CD1c-positive myeloid dendritic cell (primary cell): Measurements from ENCODE around the gene SIRT6.
"Not testable (repeated sequence)": the region's sequence is repeated elsewhere in the genome, so short reads cannot be mapped to it uniquely, and the experiment has no call there.

Experiments used
- DNase-seq: peaks from one replicate; pipeline ENCODE4 v3.0.0-alpha.2; 2016; ENCODE audit errors: extremely low spot score

The SIRT6 gene

DNA sequence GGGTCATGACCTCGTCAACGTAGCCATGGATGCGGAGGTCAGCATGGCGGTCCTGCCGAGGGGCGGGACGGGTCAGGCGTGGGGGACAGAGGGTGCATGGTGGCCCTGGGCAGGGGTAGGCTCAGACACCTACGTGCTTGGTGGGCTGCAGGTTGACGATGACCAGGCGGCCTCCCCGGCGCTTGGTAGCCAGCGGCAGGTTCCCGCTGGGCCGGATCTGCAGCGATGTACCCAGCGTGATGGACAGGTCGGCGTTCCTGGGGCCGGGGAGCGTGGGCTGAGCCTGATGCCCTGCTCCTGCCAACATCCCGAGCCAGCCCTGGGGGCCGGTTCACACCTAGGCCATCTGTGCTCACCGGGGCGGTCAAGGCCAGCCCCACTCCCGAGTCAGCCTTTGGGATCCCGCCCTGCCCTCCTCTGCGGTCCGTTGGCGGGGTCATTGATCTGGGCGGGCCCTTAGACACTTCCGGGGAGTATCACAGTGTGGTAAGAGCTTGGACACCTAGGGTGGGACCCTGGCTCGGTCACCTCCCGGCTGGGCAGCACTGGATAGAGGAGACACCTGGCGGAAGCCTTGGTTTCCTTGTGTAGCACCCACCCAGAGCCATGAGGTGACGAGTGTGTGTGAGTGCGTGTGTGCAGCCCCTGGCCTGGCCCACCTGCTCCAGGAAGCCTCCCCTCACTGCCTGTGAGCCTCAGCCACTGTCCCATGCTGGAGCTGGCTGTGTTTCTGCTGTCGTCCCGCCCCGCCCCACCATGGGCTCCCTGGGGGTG, 7.3 kb downstream of the SIRT6 start:
- DNase-seq: no peak

- DNase-seq: no peak
These were observed 8.0 kb downstream of the SIRT6 start for GRCh38 chr19:4174213-4174894.

GRCh38 chr19:4173479-4174212, 8.7 kb downstream of the SIRT6 start:
- DNase-seq: no peak

DNA sequence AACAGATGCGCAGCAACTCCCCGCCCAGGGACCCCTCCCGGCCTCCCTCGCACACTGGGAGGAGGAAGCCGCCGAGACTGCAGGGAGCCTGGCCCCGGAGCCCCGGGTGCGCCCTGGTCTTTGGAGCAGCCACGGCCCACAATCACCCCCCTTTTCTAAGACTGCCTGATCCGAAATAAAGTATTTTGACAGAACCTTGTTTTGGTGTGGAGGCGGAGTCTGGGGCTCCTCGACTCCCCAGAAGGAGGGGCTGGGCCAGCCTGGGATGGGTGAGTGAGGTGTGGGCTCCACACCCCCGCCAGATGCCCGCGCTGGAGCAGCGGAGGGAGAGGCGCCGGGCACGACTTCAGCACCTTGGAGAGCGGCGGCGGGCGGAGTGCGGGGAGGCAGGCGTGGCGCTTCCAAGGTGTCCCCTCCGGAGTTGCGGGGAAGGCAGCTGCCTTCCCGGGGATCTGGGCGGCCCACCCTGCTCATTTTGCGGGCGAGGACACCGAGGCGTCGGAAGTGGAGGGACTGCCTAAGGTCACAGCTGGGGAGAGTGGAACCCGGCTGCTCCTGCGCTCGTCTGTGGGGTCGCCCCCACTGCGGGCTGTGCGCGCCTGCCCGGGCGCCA, 9.4 kb downstream of the SIRT6 start:
- peak; percentile 48 for DNase-seq

- DNase-seq: no peak
These were observed 10.7 kb downstream of the SIRT6 start for GRCh38 chr19:4171676-4172075.

GRCh38 chr19:4164262-4164661, 18.1 kb downstream of the SIRT6 start:
- DNase-seq: no peak

DNA sequence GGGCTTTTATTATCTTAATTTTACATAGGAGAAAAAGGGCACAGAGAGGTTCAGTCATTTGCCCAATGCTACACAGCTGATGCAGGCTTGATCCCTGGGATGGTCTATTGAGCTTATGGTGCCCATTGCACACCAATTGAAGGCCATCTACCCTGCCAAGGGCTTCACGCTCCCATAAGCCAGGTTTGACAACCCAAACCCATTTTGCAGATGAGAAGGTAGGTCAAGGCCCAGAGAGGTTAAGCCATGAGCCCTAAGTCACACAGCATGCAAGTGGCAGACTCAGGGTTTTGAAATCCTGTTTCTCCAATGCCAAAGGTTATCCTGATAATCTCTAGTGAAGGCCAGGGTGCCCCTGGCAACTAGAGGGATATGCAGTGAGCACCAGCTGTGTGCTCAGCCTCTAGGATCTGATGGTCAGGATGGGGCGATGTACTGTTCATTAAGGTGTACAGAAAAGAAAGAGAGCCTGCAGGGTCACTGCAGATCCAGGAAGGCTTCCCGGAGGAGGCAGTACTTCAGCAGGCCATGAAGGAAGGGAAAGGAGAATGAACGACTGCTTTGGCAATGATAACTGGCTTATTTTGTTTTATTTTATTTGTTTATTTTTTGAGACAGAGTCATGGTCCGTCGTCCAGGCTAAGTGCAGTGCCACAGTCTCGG, 20.8 kb downstream of the SIRT6 start:
- no peak for DNase-seq

DNA sequence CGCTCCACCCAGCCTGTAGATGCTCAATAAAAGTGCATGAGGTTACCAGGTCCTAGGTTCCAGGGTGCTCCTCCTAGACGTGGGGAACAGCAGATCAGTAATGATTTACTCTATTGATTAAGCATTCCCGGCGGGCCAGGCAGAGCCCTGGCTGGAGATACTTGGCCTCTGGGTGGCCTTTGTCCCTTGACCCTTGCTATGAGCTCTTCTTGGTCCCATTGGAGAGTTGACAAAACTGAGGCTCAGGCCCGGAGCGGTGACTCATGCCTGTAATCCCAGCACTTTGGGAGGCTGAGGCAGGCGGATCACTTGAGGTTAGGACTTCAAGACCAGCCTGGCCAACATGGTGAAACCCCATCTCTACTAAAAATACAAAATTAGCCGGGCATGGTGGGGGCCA, 24.4 kb downstream of the SIRT6 start:
- not testable (repeated sequence) for DNase-seq

- no peak for DNase-seq
These were observed 25.2 kb downstream of the SIRT6 start for GRCh38 chr19:4157164-4157563.

DNA sequence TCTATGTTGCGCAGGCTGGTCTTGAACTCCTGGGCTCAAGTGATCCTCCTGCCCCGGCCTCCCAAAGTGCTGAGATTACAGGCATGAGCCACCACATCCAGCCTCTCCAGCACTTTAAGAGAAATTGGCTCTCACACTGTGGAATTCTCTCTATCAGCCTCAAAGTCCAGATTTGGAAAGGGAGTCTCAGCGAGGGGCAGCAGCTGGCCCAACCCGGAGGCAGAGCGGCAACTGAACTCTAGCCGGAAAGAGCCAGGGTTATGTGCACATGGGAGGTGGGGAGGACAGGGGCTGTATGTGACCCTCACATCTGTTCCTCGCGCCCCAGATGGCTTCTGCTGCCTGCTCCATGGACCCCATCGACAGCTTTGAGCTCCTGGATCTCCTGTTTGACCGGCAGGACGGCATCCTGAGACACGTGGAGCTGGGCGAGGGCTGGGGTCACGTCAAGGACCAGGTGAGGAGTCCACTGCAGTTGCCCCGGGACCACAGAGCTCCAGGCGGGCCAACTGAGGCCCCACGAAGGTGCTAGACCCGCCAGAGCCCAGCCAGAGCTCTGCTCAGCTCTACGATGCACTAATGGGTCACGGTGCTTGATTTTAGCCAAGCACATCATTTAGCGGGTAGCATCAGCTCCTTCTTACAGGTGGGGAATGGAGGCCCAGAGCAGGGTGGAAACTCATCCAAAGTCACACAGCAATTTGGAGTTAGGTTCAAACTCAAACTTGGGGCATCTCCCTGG, 27.6 kb downstream of the SIRT6 start:
- no peak for DNase-seq

- no peak for DNase-seq
These were observed 29.9 kb downstream of the SIRT6 start for GRCh38 chr19:4152241-4152998.

DNA sequence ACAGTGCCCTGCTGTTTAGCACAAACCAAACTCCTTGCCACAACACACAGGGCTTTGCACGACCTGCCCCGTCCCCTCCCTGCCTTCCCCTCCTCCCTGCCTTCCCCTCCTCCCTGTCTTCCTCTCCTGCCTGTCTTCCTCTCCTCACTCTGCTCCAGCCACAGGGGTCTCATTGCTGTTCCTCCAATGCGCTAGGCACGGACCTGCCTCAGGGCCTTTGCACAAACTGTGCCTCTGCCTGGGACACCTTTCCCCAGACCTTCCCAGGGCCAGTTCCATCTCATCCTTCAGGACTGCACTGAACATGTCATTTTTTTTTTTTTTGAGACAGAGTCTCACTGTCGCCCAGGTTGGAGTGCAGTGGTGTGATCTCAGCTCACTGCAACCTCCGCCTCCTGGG, 30.7 kb downstream of the SIRT6 start:
- no peak for DNase-seq

DNA sequence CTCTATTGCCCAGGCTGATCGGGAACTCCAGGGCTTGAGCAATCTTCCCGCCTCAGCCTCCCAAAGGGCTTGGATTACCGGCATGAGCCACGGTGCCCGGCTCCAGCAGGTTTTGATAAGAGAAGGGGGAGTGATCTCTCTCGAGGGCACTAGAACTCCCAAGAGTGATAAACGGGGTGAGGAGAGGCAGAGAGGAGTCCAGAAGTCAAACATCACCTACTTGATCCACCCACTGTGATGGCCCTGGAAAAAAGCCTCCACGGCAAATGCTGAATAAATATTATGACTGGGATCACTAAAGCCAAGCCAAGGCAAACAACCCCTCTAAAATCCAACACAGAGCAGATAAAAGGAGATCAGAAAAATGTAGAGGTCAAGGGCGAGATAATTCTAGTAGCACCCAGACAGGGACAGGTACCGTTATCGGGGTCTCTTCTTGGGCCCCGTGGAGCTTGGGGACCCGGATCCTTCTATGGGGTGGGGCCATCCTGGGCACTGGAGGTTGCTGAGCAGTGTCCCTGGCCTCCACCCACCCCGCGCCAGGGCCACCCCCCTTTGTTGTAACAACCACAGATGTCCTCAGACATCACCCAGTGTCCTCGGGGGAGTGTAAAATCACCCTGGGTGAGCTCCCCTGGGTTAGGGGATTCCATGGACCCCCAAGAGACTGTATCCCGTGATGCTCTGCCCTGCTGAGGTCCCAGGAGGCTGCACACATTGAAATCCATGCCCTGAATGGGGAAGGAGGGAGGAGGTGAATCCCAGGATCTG, 32.7 kb downstream of the SIRT6 start:
- no peak for DNase-seq

DNA sequence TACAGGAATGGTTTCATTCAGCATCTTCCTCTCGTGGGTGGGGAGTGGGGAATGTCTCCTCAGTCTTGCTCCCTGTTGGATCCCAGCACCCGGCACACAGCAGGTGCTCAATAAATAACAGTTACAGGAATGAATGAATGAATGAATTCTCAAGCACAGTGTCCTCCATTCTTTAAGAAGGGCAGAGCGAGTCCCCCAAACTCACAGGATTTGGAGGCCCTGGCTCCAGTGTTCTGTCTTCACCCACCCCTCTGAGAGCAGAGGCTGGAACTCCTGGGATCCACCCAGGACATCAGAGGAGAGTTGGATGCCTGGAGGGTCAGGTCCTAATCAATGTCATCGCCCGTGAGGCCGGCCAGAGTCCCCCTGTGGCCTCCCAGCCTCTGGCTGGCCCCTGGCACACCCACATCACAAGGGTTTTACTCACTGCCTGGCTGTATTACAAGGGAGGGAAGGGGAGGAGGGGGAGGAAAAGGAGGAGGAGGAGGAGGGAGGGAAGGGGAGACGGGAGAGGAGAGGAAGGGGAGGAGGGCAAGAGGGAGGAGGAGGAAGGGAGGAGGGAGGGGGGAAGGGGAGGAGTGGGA, 37.6 kb downstream of the SIRT6 start:
- DNase-seq: no peak

GRCh38 chr19:4142916-4143315, 39.4 kb downstream of the SIRT6 start:
- DNase-seq: not testable (repeated sequence)

- DNase-seq: peak; percentile 55
These were observed 42.1 kb downstream of the SIRT6 start for GRCh38 chr19:4140237-4140711.

GRCh38 chr19:4139614-4140236, 42.6 kb downstream of the SIRT6 start:
- peak; percentile 82 for DNase-seq

DNA sequence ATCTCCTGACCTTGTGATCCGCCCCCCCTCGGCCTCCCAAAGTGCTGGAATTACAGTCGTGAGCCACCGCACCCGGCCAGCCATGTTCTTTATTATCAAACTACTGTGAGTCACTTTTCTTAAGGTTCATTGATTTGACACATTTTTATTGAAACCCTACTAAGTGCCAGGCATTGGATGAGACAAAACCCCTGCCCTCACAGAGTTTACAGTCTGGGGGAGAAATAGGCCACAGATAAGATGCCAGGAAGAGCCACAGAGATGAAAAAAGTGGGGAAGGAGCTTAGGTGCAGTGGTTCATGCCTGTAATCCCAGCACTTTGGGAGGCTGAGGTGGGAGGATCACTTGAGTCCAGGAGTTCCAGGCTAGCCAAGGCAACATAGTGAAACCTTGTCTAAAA, 43.9 kb downstream of the SIRT6 start:
- no peak for DNase-seq

GRCh38 chr19:4136680-4137088, 45.7 kb downstream of the SIRT6 start:
- no peak for DNase-seq
